Ectodermal cell (in vitro differentiated cells): ENCODE measurements around the gene SMOC2.
A peak's percentile ranks its signal among the peaks of the same experiment; 100 is the strongest.

Experiments used
- H3K27ac ChIP-seq: 2 replicates; pipeline ENCODE4 v1.7.0; 2013; ENCODE audit warnings: mild to moderate bottlenecking, low read depth, low read length; ENCODE audit not compliant: insufficient read depth, poor library complexity, severe bottlenecking
- H3K27me3 ChIP-seq: 2 replicates; pipeline ENCODE4 v1.7.0; 2013; ENCODE audit warnings: mild to moderate bottlenecking, low read length; ENCODE audit not compliant: insufficient read depth, control insufficient read depth, poor library complexity, severe bottlenecking
- H3K36me3 ChIP-seq: one replicate; pipeline ENCODE4 v1.7.0; 2013; ENCODE audit warnings: low read length; ENCODE audit not compliant: control insufficient read depth, insufficient read depth
- H3K4me1 ChIP-seq: one replicate; pipeline ENCODE4 v1.7.0; 2013; ENCODE audit warnings: low read length; ENCODE audit not compliant: control insufficient read depth, insufficient read depth
- H3K4me3 ChIP-seq: 2 replicates; pipeline ENCODE4 v1.7.0; 2013; ENCODE audit warnings: low read depth, low read length, control low read depth; ENCODE audit not compliant: insufficient read depth
- H3K9me3 ChIP-seq: 2 replicates; pipeline ENCODE4 v1.7.0; 2013; ENCODE audit warnings: mild to moderate bottlenecking, low read length, moderate library complexity; ENCODE audit not compliant: control insufficient read depth
- WGBS, 2 experiments: methylation state at CpG; one replicate each; pipeline ENCODE4 v1.1.7; 2013; ENCODE audit warnings: missing lambda C conversion rate in 2 of 2; 5-methylcytosine and 5-hydroxymethylcytosine counted together

The SMOC2 gene

GRCh38 chr6:168442646-168443045 is 1.7 kb downstream of the SMOC2 start:
- Histone ChIP-seq H3K36me3 (no peaks in the 10 kb centered on the region), H3K4me3 (no peak overlapping the region), H3K27me3 (peaks cover 59% of the 10 kb centered on the region)

GRCh38 chr6:168447282-168447681 is 6.3 kb downstream of the SMOC2 start:
- Histone ChIP-seq H3K36me3 (no peaks in the 10 kb centered on the region), H3K9me3 (no peaks in the 10 kb centered on the region), H3K4me3 (no peak overlapping the region), H3K27me3 (peaks cover 22% of the 10 kb centered on the region), H3K27ac (no peak overlapping the region), H3K4me1 (peaks cover 20% of the 10 kb centered on the region)
- WGBS, 2 experiments: 90% methylated on average over 4 of the region's 4 CpGs

More at GRCh38 chr6:168442646-168443045, 1.7 kb downstream of the SMOC2 start:
- 24 to 26% methylated on average over 4 to 5 of the region's 5 CpGs for WGBS, 2 experiments
- Histone ChIP-seq H3K9me3 (no peaks in the 10 kb centered on the region), H3K27ac (no peak overlapping the region), H3K4me1 (peaks cover 17% of the 10 kb centered on the region)

- Histone ChIP-seq H3K27ac (no peak overlapping the region), H3K36me3 (no peaks in the 10 kb centered on the region), H3K27me3 (peaks cover 18% of the 10 kb centered on the region), H3K4me1 (peaks cover 19% of the 10 kb centered on the region), H3K9me3 (no peaks in the 10 kb centered on the region), H3K4me3 (no peak overlapping the region)
- WGBS, 2 experiments: 95 to 100% methylated on average over 3 of the region's 3 CpGs
These were observed 6.7 kb downstream of the SMOC2 start for GRCh38 chr6:168447700-168448099.

GRCh38 chr6:168448243-168448855 is 7.4 kb downstream of the SMOC2 start:
- Histone ChIP-seq H3K36me3 (no peaks in the 10 kb centered on the region), H3K4me1 (peaks cover 25% of the 10 kb centered on the region), H3K27me3 (peaks cover 11% of the 10 kb centered on the region), H3K4me3 (no peak overlapping the region), H3K9me3 (no peaks in the 10 kb centered on the region), H3K27ac (no peak overlapping the region)
- WGBS, 2 experiments: 90 to 95% methylated on average over 11 of the region's 11 CpGs

GRCh38 chr6:168450917-168451316 is 9.9 kb downstream of the SMOC2 start:
- H3K4me3 ChIP-seq: no peak overlapping the region
- H3K36me3 ChIP-seq: no peaks in the 10 kb centered on the region
- H3K4me1 ChIP-seq: peaks cover 25% of the 10 kb centered on the region
- WGBS, 2 experiments: 62 to 64% methylated on average over 7 of the region's 7 CpGs
- no peak overlapping the region for H3K27ac ChIP-seq
- no peaks in the 10 kb centered on the region for H3K9me3 ChIP-seq
- H3K27me3 ChIP-seq: no peaks in the 10 kb centered on the region

GRCh38 chr6:168451805-168452517 is 11.0 kb downstream of the SMOC2 start:
- no peaks in the 10 kb centered on the region for H3K27me3 ChIP-seq
- peaks cover 25% of the 10 kb centered on the region for H3K4me1 ChIP-seq
- H3K27ac ChIP-seq: no peak overlapping the region
- WGBS, 2 experiments: 72% methylated on average over 3 to 4 of the region's 5 CpGs
- H3K36me3 ChIP-seq: no peaks in the 10 kb centered on the region
- H3K9me3 ChIP-seq: no peaks in the 10 kb centered on the region
- no peak overlapping the region for H3K4me3 ChIP-seq

- Histone ChIP-seq H3K4me3 (no peak overlapping the region), H3K9me3 (no peaks in the 10 kb centered on the region), H3K27me3 (no peaks in the 10 kb centered on the region), H3K4me1 (peaks cover 25% of the 10 kb centered on the region), H3K27ac (peak overlapping the region; percentile 39), H3K36me3 (no peaks in the 10 kb centered on the region)
- WGBS, 2 experiments: 68 to 70% methylated on average over 18 of the region's 18 CpGs
These were observed 11.8 kb downstream of the SMOC2 start for GRCh38 chr6:168452685-168453377.

- Histone ChIP-seq H3K27me3 (no peaks in the 10 kb centered on the region), H3K27ac (no peak overlapping the region), H3K36me3 (no peaks in the 10 kb centered on the region), H3K4me1 (peaks cover 22% of the 10 kb centered on the region), H3K4me3 (no peak overlapping the region), H3K9me3 (no peaks in the 10 kb centered on the region)
- WGBS, 2 experiments: 94% methylated on average over 32 of the region's 32 CpGs
These were observed 15.0 kb downstream of the SMOC2 start for GRCh38 chr6:168455847-168456530.

GRCh38 chr6:168456907-168457652 is 16.1 kb downstream of the SMOC2 start:
- Histone ChIP-seq H3K27ac (no peak overlapping the region), H3K27me3 (no peaks in the 10 kb centered on the region), H3K4me1 (peaks cover 11% of the 10 kb centered on the region), H3K36me3 (no peaks in the 10 kb centered on the region), H3K9me3 (no peaks in the 10 kb centered on the region), H3K4me3 (no peak overlapping the region)
- WGBS, 2 experiments: 93 to 96% methylated on average over 31 of the region's 31 CpGs
